K562 (cell line): ENCODE data around the gene PDE11A. TPM values are rescaled to one million over a fixed set of nuclear protein-coding genes. Genes with fewer than 3 reads are reported as not detected.

ENCODE experiments used
- CTBP1 ChIP-seq: fragments of 450-650 bp; IDR thresholded peaks from 2 replicates; pipeline ENCODE4 v1.6.1; 2016; ENCODE audit warnings: borderline replicate concordance
- E2F6 ChIP-seq, 2 experiments: IDR thresholded peaks; 2 replicates each; pipeline ENCODE4 v1.6.1; 2011; ENCODE audit warnings: borderline replicate concordance in 1 of 2, control low read depth in 1 of 2, low read depth in 1 of 2, low read length in 1 of 2, mild to moderate bottlenecking in 1 of 2, mixed read lengths in 1 of 2, moderate library complexity in 1 of 2; ENCODE audit not compliant: insufficient read depth in 1 of 2, insufficient read length in 1 of 2, poor library complexity in 1 of 2, severe bottlenecking in 1 of 2; ENCODE audit errors: extremely low read depth in 1 of 2
- HNRNPH1 ChIP-seq: fragments of 200-400 bp; formaldehyde crosslinking; optimal IDR thresholded peaks from 2 replicates; pipeline ENCODE3; 2017; ENCODE audit warnings: low read depth, mild to moderate bottlenecking, low read length, moderate library complexity
- HNRNPL ChIP-seq: fragments of 200-400 bp; formaldehyde crosslinking; IDR thresholded peaks from 2 replicates; pipeline ENCODE4 v1.6.1; 2017; ENCODE audit warnings: low read depth, mild to moderate bottlenecking, low read length
- HNRNPUL1 ChIP-seq: fragments of 200-400 bp; formaldehyde crosslinking; IDR thresholded peaks from 2 replicates; pipeline ENCODE4 v1.6.1; 2017; ENCODE audit warnings: low read length
- KAT7 ChIP-seq: sonication (generic); formaldehyde crosslinking; IDR thresholded peaks from 2 replicates; pipeline ENCODE4 v1.8.0; 2022; ENCODE audit warnings: missing genetic modification reagents, mild to moderate bottlenecking, borderline replicate concordance
- MIER1 ChIP-seq: fragments of 450-650 bp; IDR thresholded peaks from 2 replicates; pipeline ENCODE4 v1.6.1; 2016; ENCODE audit warnings: antibody characterized with exemption, mild to moderate bottlenecking, low read depth
- PHB ChIP-seq: fragments of 250-450 bp; sonication (Bioruptor Pico); IDR thresholded peaks from 2 replicates; pipeline ENCODE4 v1.5.0; 2021
- RBM39 ChIP-seq: fragments of 200-400 bp; formaldehyde crosslinking; optimal IDR thresholded peaks from 2 replicates; pipeline ENCODE3; 2018; ENCODE audit warnings: low read depth, low read length
- SP1 ChIP-seq: sonication (generic); formaldehyde crosslinking; IDR thresholded peaks from 2 replicates; pipeline ENCODE4 v1.8.1; 2022; ENCODE audit warnings: mild to moderate bottlenecking, missing genetic modification reagents
- SREBF1 ChIP-seq: fragments of 150-350 bp; IDR thresholded peaks from 2 replicates; pipeline ENCODE4 v1.6.1; 2014; ENCODE audit warnings: antibody characterized with exemption, low read depth, low read length, borderline replicate concordance
- U2AF2 ChIP-seq: fragments of 200-400 bp; formaldehyde crosslinking; optimal IDR thresholded peaks from 2 replicates; pipeline ENCODE3; 2017; ENCODE audit warnings: low read depth, mild to moderate bottlenecking, low read length
- WHSC1 ChIP-seq: IDR thresholded peaks from one replicate; pipeline ENCODE4 v1.6.1; 2012; ENCODE audit warnings: low read length, control low read depth, inconsistent platforms
- ZBTB33 ChIP-seq: sonication (generic); formaldehyde crosslinking; IDR thresholded peaks from 2 replicates; pipeline ENCODE4 v1.8.1; 2023; ENCODE audit warnings: mild to moderate bottlenecking, missing genetic modification reagents
- ZNF197 ChIP-seq: fragments of 200-800 bp; sonication (Bioruptor generic); IDR thresholded peaks from 2 replicates; pipeline ENCODE4 v1.6.1; 2016; ENCODE audit warnings: low read depth, missing genetic modification characterization, missing compliant biosample characterization
- ZNF253 ChIP-seq: fragments of 250-450 bp; sonication (Bioruptor Pico); conservative IDR thresholded peaks from 2 replicates; pipeline ENCODE4 v1.6.1; 2021; ENCODE audit warnings: mild to moderate bottlenecking
- ZNF431 ChIP-seq: sonication (generic); formaldehyde crosslinking; IDR thresholded peaks from 2 replicates; pipeline ENCODE4 v1.8.0; 2022; ENCODE audit warnings: mild to moderate bottlenecking, missing genetic modification reagents
- polyA plus RNA-seq, 8 experiments: library from polyadenylated mRNA; depleted of rRNA in 4 of 8; stranded (reverse) in 5 of 8; unstranded in 3 of 8; fragments of >200 nt; fragmentation: Nextera tagmentation in 2 of 8; fragmentation: Illumina TruSeq in 1 of 8; extraction: Ambion mirVana in 2 of 8; extraction: Trizol in 1 of 8; gene quantifications; 2 replicates each; pipeline versions ENCODE4 v1.2.1 to v1.2.3, GENCODE V29; 2011 to 2014; ENCODE audit warnings: inconsistent platforms in 1 of 8, missing spikeins in 1 of 8
- total RNA-seq, 7 experiments: library from RNA; depleted of rRNA in 6 of 7; stranded (reverse); fragments of >200 nt in 6 of 7; fragmentation: Illumina TruSeq in 2 of 7; extraction: Trizol in 2 of 7; gene quantifications; 2 replicates each; pipeline versions ENCODE4 v1.2.1 to v1.2.3, GENCODE V29; 2011 to 2021; ENCODE audit warnings: low replicate concordance in 1 of 7
- TF ChIP-seq, protein P1 (sequence below): IDR thresholded peaks from 2 replicates; pipeline ENCODE4 v1.6.1; 2014; ENCODE audit warnings: antibody characterized with exemption
- TF ChIP-seq, protein P2 (sequence below): fragments of 250-450 bp; sonication (Bioruptor Pico); IDR thresholded peaks from 2 replicates; pipeline ENCODE4 v1.4.0; 2020
- TF ChIP-seq, protein P3 (sequence below): fragments of 450-650 bp; formaldehyde crosslinking; conservative IDR thresholded peaks from 2 replicates; pipeline ENCODE4 v1.4.0; 2022; ENCODE audit warnings: mild to moderate bottlenecking, missing genetic modification characterization

The PDE11A gene
- total and polyA plus RNA-seq, 9 of the 15 experiments (the other 6 are each of a cell fraction or from before 2014, with no cell fraction given) = 3.2 to 22.1 (median 5.7) TPM

GRCh38 chr2:178112202-178113152 is 39.9 kb upstream of the PDE11A start, which contains the start of gene RBM45 (continued):
- TF ChIP-seq ZBTB33 (CRISPR knock-in tag) = peak; percentile 74; the same call in 1 of the 2 replicates
- no peak for TF ChIP-seq WHSC1
- peak; percentile 92 for TF ChIP-seq SP1 (CRISPR knock-in tag)
- TF ChIP-seq HNRNPH1 = no peak
- TF ChIP-seq, protein P1, sequence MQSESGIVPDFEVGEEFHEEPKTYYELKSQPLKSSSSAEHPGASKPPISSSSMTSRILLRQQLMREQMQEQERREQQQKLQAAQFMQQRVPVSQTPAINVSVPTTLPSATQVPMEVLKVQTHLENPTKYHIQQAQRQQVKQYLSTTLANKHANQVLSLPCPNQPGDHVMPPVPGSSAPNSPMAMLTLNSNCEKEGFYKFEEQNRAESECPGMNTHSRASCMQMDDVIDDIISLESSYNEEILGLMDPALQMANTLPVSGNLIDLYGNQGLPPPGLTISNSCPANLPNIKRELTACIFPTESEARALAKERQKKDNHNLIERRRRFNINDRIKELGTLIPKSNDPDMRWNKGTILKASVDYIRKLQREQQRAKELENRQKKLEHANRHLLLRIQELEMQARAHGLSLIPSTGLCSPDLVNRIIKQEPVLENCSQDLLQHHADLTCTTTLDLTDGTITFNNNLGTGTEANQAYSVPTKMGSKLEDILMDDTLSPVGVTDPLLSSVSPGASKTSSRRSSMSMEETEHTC = no peak; the same call in 1 of the 2 replicates
- TF ChIP-seq E2F6 (IDR thresholded peaks at IDR 0.05; ENCODE audit: borderline replicate concordance in 1 of 2, extremely low read depth in 1 of 2, insufficient read depth in 1 of 2, insufficient read length in 1 of 2, low read depth in 1 of 2, low read length in 1 of 2, poor library complexity in 1 of 2, severe bottlenecking in 1 of 2) = peak; percentile 39 to 48
- TF ChIP-seq KAT7 (CRISPR knock-in tag) = no peak; the same call in 1 of the 2 replicates
- no peak for TF ChIP-seq U2AF2
- TF ChIP-seq SREBF1 = peak; percentile 63; the same call in 1 of the 2 replicates
- TF ChIP-seq MIER1 = peak; percentile 86
- TF ChIP-seq ZNF253 (CRISPR knock-in tag) = no peak
- no peak for TF ChIP-seq HNRNPUL1
- TF ChIP-seq PHB (CRISPR knock-in tag) = no peak
- TF ChIP-seq ZNF197 (CRISPR knock-in tag) = no peak
- TF ChIP-seq HNRNPL = no peak
- TF ChIP-seq CTBP1 = peak; percentile 97
- TF ChIP-seq, protein P2, sequence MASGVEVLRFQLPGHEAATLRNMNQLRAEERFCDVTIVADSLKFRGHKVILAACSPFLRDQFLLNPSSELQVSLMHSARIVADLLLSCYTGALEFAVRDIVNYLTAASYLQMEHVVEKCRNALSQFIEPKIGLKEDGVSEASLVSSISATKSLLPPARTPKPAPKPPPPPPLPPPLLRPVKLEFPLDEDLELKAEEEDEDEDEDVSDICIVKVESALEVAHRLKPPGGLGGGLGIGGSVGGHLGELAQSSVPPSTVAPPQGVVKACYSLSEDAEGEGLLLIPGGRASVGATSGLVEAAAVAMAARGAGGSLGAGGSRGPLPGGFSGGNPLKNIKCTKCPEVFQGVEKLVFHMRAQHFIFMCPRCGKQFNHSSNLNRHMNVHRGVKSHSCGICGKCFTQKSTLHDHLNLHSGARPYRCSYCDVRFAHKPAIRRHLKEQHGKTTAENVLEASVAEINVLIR = no peak
- no peak for TF ChIP-seq ZNF431 (CRISPR knock-in tag)
- TF ChIP-seq, protein P3, sequence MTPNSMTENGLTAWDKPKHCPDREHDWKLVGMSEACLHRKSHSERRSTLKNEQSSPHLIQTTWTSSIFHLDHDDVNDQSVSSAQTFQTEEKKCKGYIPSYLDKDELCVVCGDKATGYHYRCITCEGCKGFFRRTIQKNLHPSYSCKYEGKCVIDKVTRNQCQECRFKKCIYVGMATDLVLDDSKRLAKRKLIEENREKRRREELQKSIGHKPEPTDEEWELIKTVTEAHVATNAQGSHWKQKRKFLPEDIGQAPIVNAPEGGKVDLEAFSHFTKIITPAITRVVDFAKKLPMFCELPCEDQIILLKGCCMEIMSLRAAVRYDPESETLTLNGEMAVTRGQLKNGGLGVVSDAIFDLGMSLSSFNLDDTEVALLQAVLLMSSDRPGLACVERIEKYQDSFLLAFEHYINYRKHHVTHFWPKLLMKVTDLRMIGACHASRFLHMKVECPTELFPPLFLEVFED (CRISPR knock-in tag) = no peak
- TF ChIP-seq RBM39 = no peak
